HepG2 (cell line): ENCODE measurements around the gene CDH23. TPM values are rescaled to one million over a fixed set of nuclear protein-coding genes. Genes with fewer than 3 reads are reported as not detected.

Experiments
- ATAC-seq: fragments of 200-7000 bp; cut with Tn5 transposase; 3 replicates; pipeline ENCODE4 v1.9.1; 2020; ENCODE audit warnings: mild to moderate bottlenecking, moderate library complexity
- BruUV-seq: library from RNA; stranded (reverse); fragments of 400-500 nt; replicated peaks from 2 replicates; lab custom pipeline; 2021; lab: Mats Ljungman, UMichigan
- CTCF ChIA-PET: fragments of 300-600 bp; formaldehyde crosslinking; extraction: SDS; loops from one replicate; lab custom pipeline; 2021; ENCODE audit warnings: low total read pairs, inconsistent platforms, low intra/inter-chr PET ratio; lab: Yijun Ruan, JAX
- POLR2A ChIA-PET: fragments of 350-600 bp; sonication (Branson Sonifier 250); formaldehyde crosslinking; loops from one replicate; lab custom pipeline; 2020; ENCODE audit warnings: antibody characterized with exemption, inconsistent platforms; lab: Yijun Ruan, JAX
- DNase-seq: peaks from one replicate; pipeline ENCODE4 v3.0.0-alpha.2; 2015; ENCODE audit warnings: low spot score
- FAIRE-seq: peaks from 3 replicates; lab custom pipeline; 2011; peaks lifted over from hg19 to GRCh38; lab: Jason Lieb, UNC
- H2AFZ ChIP-seq: one replicate; pipeline ENCODE4 v1.6.1; 2011; ENCODE audit warnings: low read length, inconsistent platforms
- H3K27ac ChIP-seq: fragments of 300-600 bp; 3 replicates; pipeline ENCODE4 v1.8.0; 2011; ENCODE audit warnings: mixed run types, mild to moderate bottlenecking, mixed read lengths, low read length, inconsistent platforms; ENCODE audit not compliant: insufficient read depth; ENCODE audit errors: extremely low read length
- H3K27me3 ChIP-seq, 2 experiments: fragments of 200-600 bp in 1 of 2; 2 replicates in 1 of 2; 3 replicates in 1 of 2; pipeline versions ENCODE4 v1.6.0 to v1.8.0; 2011; ENCODE audit warnings: low read length in 2 of 2, mild to moderate bottlenecking in 2 of 2, moderate library complexity in 2 of 2, inconsistent platforms in 1 of 2; ENCODE audit not compliant: insufficient read depth in 2 of 2, control insufficient read depth in 1 of 2
- H3K36me3 ChIP-seq, 2 experiments: fragments of 200-600 bp in 1 of 2; replicated peaks in 1 of 2; 2 replicates in 1 of 2; 3 replicates in 1 of 2; pipeline versions ENCODE4 v1.5.1 to v1.8.0; 2011; ENCODE audit warnings: low read length in 2 of 2, inconsistent platforms in 1 of 2; ENCODE audit not compliant: insufficient read depth in 2 of 2, control insufficient read depth in 1 of 2
- H3K4me1 ChIP-seq: 2 replicates; pipeline ENCODE4 v1.5.1; 2012; ENCODE audit warnings: low read length, inconsistent platforms; ENCODE audit not compliant: insufficient read depth
- H3K4me2 ChIP-seq: 2 replicates; pipeline ENCODE4 v1.6.0; 2011; ENCODE audit warnings: low read depth, low read length, inconsistent platforms
- H3K4me3 ChIP-seq, 3 experiments: fragments of 200-600 bp in 1 of 3; sonication (generic), shearing (Covaris generic) in 1 of 3; replicated peaks in 1 of 3; 2 replicates each; pipeline ENCODE4 v1.5.1; 2011 to 2016; ENCODE audit warnings: low read length in 3 of 3, inconsistent platforms in 2 of 3, low read depth in 2 of 3, mild to moderate bottlenecking in 2 of 3, control low read depth in 1 of 3, mixed read lengths in 1 of 3; ENCODE audit not compliant: insufficient read depth in 1 of 3
- H3K79me2 ChIP-seq: one replicate; pipeline ENCODE4 v1.6.1; 2011; ENCODE audit warnings: low read length, inconsistent platforms; ENCODE audit not compliant: insufficient read depth
- H3K9ac ChIP-seq: 2 replicates; pipeline ENCODE4 v1.6.0; 2011; ENCODE audit warnings: mild to moderate bottlenecking, low read depth, low read length, inconsistent platforms; ENCODE audit not compliant: insufficient read depth
- H3K9me3 ChIP-seq: 2 replicates; pipeline ENCODE4 v1.5.1; 2012; ENCODE audit warnings: mild to moderate bottlenecking, low read length
- H4K20me1 ChIP-seq: 2 replicates; pipeline ENCODE4 v1.6.0; 2011; ENCODE audit warnings: inconsistent platforms, mild to moderate bottlenecking, low read length, moderate library complexity; ENCODE audit not compliant: insufficient read depth
- GATA4 ChIP-seq: sonication (generic); IDR thresholded peaks from 2 replicates; pipeline ENCODE4 v1.6.1; 2016; ENCODE audit warnings: antibody characterized with exemption, low read depth, borderline replicate concordance
- STAG1 ChIP-seq: sonication (generic); formaldehyde crosslinking; IDR thresholded peaks from 2 replicates; pipeline ENCODE4 v1.4.0; 2020; ENCODE audit warnings: missing genetic modification reagents
- ZNF644 ChIP-seq: IDR thresholded peaks from 2 replicates; pipeline ENCODE4 v1.6.1; 2016; ENCODE audit warnings: low read depth
- WGBS: methylation state at CpG from one replicate; pipeline ENCODE4 v1.1.6; 2017; ENCODE audit warnings: low lambda C conversion rate; 5-methylcytosine and 5-hydroxymethylcytosine counted together
- in situ Hi-C: cut with HindIII; loops from 2 replicates; pipeline ENCODE4 v1.10.0; 2017; ENCODE audit warnings: low pct_unique_long_range_greater_than_20kb; ENCODE audit not compliant: extremely low pct_ligation_motif_present
- intact Hi-C: fragments of 100-400 bp; cut with micrococcal nuclease; formaldehyde crosslinking; loops from one replicate; pipeline ENCODE4 v1.10.0; 2022; ENCODE audit not compliant: unreplicated experiment
- polyA plus RNA-seq, 8 experiments: library from polyadenylated mRNA; depleted of rRNA in 3 of 8; stranded (reverse) in 7 of 8; unstranded in 1 of 8; fragments of >200 nt; fragmentation: Illumina TruSeq in 4 of 8; extraction: Trizol in 4 of 8; gene quantifications; 2 replicates each; pipeline versions ENCODE4 v1.2.1 to v1.2.3, GENCODE V29; 2011 to 2016; ENCODE audit warnings: low read depth in 4 of 8, missing spikeins in 1 of 8, mixed read lengths in 1 of 8; ENCODE audit not compliant: insufficient read depth in 1 of 8
- total RNA-seq, 5 experiments: library from RNA; depleted of rRNA; stranded (reverse); fragments of >200 nt; fragmentation: Illumina TruSeq; extraction: Trizol; gene quantifications; 2 replicates each; pipeline ENCODE4 v1.2.3, GENCODE V29; 2016; ENCODE audit warnings: low read depth in 1 of 5
- TF ChIP-seq, protein P1 (sequence below): sonication (generic); formaldehyde crosslinking; IDR thresholded peaks from 2 replicates; pipeline ENCODE4 v1.5.0; 2020; ENCODE audit warnings: mild to moderate bottlenecking, low read depth, missing genetic modification reagents, borderline replicate concordance
- TF ChIP-seq, protein P2 (sequence below): sonication (generic); formaldehyde crosslinking; IDR thresholded peaks from 2 replicates; pipeline ENCODE4 v1.4.0; 2020; ENCODE audit warnings: missing genetic modification reagents, borderline replicate concordance
- TF ChIP-seq, protein P3 (sequence below): sonication (generic); formaldehyde crosslinking; IDR thresholded peaks from 2 replicates; pipeline ENCODE4 v1.4.0; 2020; ENCODE audit warnings: missing genetic modification reagents
- TF ChIP-seq, protein P4 (sequence below): sonication (generic); formaldehyde crosslinking; IDR thresholded peaks from 2 replicates; pipeline ENCODE4 v1.4.0; 2020; ENCODE audit warnings: missing genetic modification reagents
- TF ChIP-seq, protein P5 (sequence below): fragments of 450-650 bp; IDR thresholded peaks from 2 replicates; pipeline ENCODE4 v1.6.1; 2016

The CDH23 gene
- total and polyA plus RNA-seq, 2 of the 13 experiments (the other 11 are each of a cell fraction or from before 2014, with no cell fraction given), result 0.13 TPM; not detected in 1

DNA sequence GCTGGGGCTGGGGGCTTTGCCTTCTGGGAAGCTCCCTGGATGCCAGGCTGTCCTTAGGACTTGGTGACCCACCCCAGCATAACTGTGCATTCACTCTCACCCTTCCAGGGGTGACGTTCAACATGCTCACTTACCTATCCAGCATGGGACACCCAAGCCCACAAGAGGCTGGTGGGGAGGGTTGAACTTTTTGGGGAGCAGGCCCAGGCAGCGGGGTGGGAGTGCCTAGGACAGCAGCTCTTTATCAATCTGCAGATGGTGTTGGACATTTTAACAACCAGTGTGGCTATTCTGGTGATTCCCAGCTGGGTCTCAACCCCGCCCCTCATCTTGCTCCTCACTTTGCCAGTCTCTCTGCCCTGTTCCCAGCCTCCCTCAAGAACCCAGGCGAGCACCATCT lies 86.4 kb downstream of the CDH23 start:
- no peak overlapping the region for H3K4me2 ChIP-seq
- intact Hi-C loops (no loop called here), in situ Hi-C loops (no loop called here)
- no peak overlapping the region for H2AFZ ChIP-seq
- POLR2A ChIA-PET, result no interaction called here
- no TSS peak for BruUV-seq
- H3K4me1 ChIP-seq, result no peaks in the 10 kb centered on the region
- TF ChIP-seq, protein P1, sequence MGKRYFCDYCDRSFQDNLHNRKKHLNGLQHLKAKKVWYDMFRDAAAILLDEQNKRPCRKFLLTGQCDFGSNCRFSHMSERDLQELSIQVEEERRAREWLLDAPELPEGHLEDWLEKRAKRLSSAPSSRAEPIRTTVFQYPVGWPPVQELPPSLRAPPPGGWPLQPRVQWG (CRISPR knock-in tag), result no peak
- TF ChIP-seq GATA4 (no peak), ZNF644 (no peak)
- H3K4me3 ChIP-seq, result no peak overlapping the region
- DNase-seq (no peak), FAIRE-seq (no peak), ATAC-seq (no peak)
- H3K9ac ChIP-seq, result no peak overlapping the region
- 2% methylated on average over 4 of the region's 4 CpGs for WGBS
- no peaks in the 10 kb centered on the region for H3K36me3 ChIP-seq
- CTCF ChIA-PET, result no interaction called here
- H4K20me1 ChIP-seq, result no peaks in the 10 kb centered on the region
- no peaks in the 10 kb centered on the region for H3K79me2 ChIP-seq
- H3K27me3 ChIP-seq, result peaks cover 6 to 55% of the 10 kb centered on the region in 2 experiments; a peak in 4 of 5 replicates
- H3K27ac ChIP-seq, result no peak overlapping the region
- H3K9me3 ChIP-seq, result no peaks in the 10 kb centered on the region

DNA sequence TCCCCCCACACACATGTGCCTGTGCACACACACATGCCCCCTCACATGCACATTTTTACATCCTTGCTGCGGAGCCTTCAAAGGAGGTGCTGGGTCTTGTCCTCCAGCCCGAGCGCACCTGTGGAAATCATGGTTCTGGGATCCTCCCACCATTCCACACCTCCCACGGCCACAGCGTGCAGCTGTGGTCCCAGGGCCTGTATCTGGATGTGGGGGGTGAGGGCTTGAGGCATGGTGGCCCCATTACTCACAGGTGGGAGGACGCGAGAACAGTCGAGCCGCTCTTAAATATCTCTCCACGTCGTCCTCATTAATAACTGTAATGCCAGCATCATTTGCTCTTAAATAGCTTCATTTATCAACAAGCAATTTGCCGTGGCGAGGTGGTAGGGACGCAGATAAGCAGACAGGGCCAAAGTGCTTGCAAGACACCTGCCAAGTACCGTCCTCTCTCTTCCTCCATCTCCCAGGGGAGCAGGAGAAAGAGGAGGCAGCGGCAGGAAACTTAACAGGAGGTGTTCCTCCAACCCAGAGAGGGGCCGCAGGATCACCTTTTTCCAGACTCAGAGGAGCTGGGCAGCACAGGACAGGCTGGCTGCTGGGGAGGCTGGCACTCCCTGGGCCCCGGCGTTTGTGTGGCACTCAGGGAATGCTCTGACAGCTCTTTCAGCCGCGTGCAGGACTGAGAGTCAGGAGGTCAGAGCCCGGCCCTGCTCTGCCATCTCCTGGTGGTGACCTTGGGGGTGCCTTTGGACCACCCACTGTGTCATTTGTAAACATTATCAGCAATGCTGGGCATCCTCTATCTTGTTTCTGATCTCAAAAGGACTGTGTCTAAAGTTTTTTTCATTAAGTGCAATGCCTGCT lies 87.4 kb downstream of the CDH23 start:
- no peak for FAIRE-seq
- TF ChIP-seq, protein P2, sequence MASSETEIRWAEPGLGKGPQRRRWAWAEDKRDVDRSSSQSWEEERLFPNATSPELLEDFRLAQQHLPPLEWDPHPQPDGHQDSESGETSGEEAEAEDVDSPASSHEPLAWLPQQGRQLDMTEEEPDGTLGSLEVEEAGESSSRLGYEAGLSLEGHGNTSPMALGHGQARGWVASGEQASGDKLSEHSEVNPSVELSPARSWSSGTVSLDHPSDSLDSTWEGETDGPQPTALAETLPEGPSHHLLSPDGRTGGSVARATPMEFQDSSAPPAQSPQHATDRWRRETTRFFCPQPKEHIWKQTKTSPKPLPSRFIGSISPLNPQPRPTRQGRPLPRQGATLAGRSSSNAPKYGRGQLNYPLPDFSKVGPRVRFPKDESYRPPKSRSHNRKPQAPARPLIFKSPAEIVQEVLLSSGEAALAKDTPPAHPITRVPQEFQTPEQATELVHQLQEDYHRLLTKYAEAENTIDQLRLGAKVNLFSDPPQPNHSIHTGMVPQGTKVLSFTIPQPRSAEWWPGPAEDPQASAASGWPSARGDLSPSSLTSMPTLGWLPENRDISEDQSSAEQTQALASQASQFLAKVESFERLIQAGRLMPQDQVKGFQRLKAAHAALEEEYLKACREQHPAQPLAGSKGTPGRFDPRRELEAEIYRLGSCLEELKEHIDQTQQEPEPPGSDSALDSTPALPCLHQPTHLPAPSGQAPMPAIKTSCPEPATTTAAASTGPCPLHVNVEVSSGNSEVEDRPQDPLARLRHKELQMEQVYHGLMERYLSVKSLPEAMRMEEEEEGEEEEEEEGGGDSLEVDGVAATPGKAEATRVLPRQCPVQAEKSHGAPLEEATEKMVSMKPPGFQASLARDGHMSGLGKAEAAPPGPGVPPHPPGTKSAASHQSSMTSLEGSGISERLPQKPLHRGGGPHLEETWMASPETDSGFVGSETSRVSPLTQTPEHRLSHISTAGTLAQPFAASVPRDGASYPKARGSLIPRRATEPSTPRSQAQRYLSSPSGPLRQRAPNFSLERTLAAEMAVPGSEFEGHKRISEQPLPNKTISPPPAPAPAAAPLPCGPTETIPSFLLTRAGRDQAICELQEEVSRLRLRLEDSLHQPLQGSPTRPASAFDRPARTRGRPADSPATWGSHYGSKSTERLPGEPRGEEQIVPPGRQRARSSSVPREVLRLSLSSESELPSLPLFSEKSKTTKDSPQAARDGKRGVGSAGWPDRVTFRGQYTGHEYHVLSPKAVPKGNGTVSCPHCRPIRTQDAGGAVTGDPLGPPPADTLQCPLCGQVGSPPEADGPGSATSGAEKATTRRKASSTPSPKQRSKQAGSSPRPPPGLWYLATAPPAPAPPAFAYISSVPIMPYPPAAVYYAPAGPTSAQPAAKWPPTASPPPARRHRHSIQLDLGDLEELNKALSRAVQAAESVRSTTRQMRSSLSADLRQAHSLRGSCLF (CRISPR knock-in tag), result no peak
- TF ChIP-seq, protein P3, sequence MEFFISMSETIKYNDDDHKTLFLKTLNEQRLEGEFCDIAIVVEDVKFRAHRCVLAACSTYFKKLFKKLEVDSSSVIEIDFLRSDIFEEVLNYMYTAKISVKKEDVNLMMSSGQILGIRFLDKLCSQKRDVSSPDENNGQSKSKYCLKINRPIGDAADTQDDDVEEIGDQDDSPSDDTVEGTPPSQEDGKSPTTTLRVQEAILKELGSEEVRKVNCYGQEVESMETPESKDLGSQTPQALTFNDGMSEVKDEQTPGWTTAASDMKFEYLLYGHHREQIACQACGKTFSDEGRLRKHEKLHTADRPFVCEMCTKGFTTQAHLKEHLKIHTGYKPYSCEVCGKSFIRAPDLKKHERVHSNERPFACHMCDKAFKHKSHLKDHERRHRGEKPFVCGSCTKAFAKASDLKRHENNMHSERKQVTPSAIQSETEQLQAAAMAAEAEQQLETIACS (CRISPR knock-in tag), result no peak
- TF ChIP-seq STAG1 (CRISPR knock-in tag), result peak; percentile 41
- TF ChIP-seq, protein P4, sequence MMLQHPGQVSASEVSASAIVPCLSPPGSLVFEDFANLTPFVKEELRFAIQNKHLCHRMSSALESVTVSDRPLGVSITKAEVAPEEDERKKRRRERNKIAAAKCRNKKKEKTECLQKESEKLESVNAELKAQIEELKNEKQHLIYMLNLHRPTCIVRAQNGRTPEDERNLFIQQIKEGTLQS (CRISPR knock-in tag), result no peak
- TF ChIP-seq, protein P5, sequence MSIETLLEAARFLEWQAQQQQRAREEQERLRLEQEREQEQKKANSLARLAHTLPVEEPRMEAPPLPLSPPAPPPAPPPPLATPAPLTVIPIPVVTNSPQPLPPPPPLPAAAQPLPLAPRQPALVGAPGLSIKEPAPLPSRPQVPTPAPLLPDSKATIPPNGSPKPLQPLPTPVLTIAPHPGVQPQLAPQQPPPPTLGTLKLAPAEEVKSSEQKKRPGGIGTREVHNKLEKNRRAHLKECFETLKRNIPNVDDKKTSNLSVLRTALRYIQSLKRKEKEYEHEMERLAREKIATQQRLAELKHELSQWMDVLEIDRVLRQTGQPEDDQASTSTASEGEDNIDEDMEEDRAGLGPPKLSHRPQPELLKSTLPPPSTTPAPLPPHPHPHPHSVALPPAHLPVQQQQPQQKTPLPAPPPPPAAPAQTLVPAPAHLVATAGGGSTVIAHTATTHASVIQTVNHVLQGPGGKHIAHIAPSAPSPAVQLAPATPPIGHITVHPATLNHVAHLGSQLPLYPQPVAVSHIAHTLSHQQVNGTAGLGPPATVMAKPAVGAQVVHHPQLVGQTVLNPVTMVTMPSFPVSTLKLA, result peak; percentile 70

More for the DNA sequence above, 87.4 kb downstream of the CDH23 start:
- intact Hi-C loops (no loop called here), in situ Hi-C loops (no loop called here)
- Histone ChIP-seq H3K79me2 (no peaks in the 10 kb centered on the region), H3K27ac (no peak overlapping the region), H3K4me2 (no peak overlapping the region), H3K4me3 (no peak overlapping the region), H3K9ac (no peak overlapping the region), H3K27me3 (peaks cover 6 to 46% of the 10 kb centered on the region in 2 experiments; a peak in 4 of 5 replicates), H3K36me3 (no peaks in the 10 kb centered on the region), H4K20me1 (no peaks in the 10 kb centered on the region), H3K4me1 (no peaks in the 10 kb centered on the region), H2AFZ (no peak overlapping the region), H3K9me3 (no peaks in the 10 kb centered on the region; the same call in 1 of the 2 replicates)
- DNase-seq (no peak), ATAC-seq (peak; percentile 48)
- BruUV-seq, result no TSS peak
- POLR2A ChIA-PET, result no interaction called here
- CTCF ChIA-PET, result no interaction called here
- WGBS, result 40% methylated on average over 15 of the region's 22 CpGs
